Activated naive CD4-positive, alpha-beta T cell treated with anti-CD3 and anti-CD28 coated beads, Interleukin-2, amount 50 U/mL, for 24 hours (primary cell): ENCODE results near the gene PCDH12.
A peak's percentile ranks its signal among the peaks of the same experiment; 100 is the strongest.

Source experiments
- H3K27ac Mint-ChIP-seq: one replicate; pipeline ENCODE4 v1.8.0; 2021; ENCODE audit warnings: mild to moderate bottlenecking, mixed read lengths
- H3K27me3 Mint-ChIP-seq: one replicate; pipeline ENCODE4 v1.8.0; 2021; ENCODE audit warnings: mixed read lengths
- H3K36me3 Mint-ChIP-seq: one replicate; pipeline ENCODE4 v1.8.0; 2021; ENCODE audit warnings: mixed read lengths
- H3K4me1 Mint-ChIP-seq: one replicate; pipeline ENCODE4 v1.8.0; 2021; ENCODE audit warnings: mixed read lengths
- H3K4me3 Mint-ChIP-seq: one replicate; pipeline ENCODE4 v1.8.0; 2021; ENCODE audit warnings: mild to moderate bottlenecking, mixed read lengths
- H3K9me3 Mint-ChIP-seq: one replicate; pipeline ENCODE4 v1.8.0; 2021; ENCODE audit warnings: mixed read lengths

The PCDH12 gene

GRCh38 chr5:141973871-141974595, 16.0 kb upstream of the PCDH12 start:
- H3K36me3 Mint-ChIP-seq = peaks cover 13% of the 10 kb centered on the region
- peak overlapping the region; percentile 67 for H3K4me3 Mint-ChIP-seq
- H3K9me3 Mint-ChIP-seq = no peaks in the 10 kb centered on the region
- H3K27ac Mint-ChIP-seq = peak overlapping the region; percentile 89
- no peaks in the 10 kb centered on the region for H3K27me3 Mint-ChIP-seq
- peaks cover 56% of the 10 kb centered on the region for H3K4me1 Mint-ChIP-seq

- Mint-ChIP-seq H3K27me3 (no peaks in the 10 kb centered on the region), H3K4me3 (peak overlapping the region; percentile 98), H3K36me3 (peaks cover 8% of the 10 kb centered on the region), H3K27ac (peak overlapping the region; percentile 98), H3K4me1 (peaks cover 49% of the 10 kb centered on the region), H3K9me3 (no peaks in the 10 kb centered on the region)
These were observed 12.1 kb upstream of the PCDH12 start for GRCh38 chr5:141969783-141970771.

GRCh38 chr5:141968914-141969608, 11.1 kb upstream of the PCDH12 start, which contains the start of gene RNF14:
TSS of gene RNF14 (plus strand) at chr5:141969105. CDS start at chr5:141973589, 4,484 bp downstream.
- H3K9me3 Mint-ChIP-seq = no peaks in the 10 kb centered on the region
- peak within 1 kb of the TSS; percentile 98 for H3K27ac Mint-ChIP-seq
- no peaks in the 10 kb centered on the region for H3K27me3 Mint-ChIP-seq
- H3K4me3 Mint-ChIP-seq = peak within 1 kb of the TSS; percentile 98
- H3K36me3 Mint-ChIP-seq = peaks cover 3% of the 10 kb centered on the region
- H3K4me1 Mint-ChIP-seq = peaks cover 39% of the 10 kb centered on the region

- Mint-ChIP-seq H3K4me3 (no peak overlapping the region), H3K27ac (no peak overlapping the region)
These were observed 8.9 kb upstream of the PCDH12 start for GRCh38 chr5:141966963-141967333.

GRCh38 chr5:141966275-141966962, 8.4 kb upstream of the PCDH12 start:
- no peaks in the 10 kb centered on the region for H3K36me3 Mint-ChIP-seq
- H3K27me3 Mint-ChIP-seq = no peaks in the 10 kb centered on the region
- no peak overlapping the region for H3K4me3 Mint-ChIP-seq
- no peak overlapping the region for H3K27ac Mint-ChIP-seq
- H3K4me1 Mint-ChIP-seq = peaks cover 24% of the 10 kb centered on the region
- H3K9me3 Mint-ChIP-seq = no peaks in the 10 kb centered on the region

More at GRCh38 chr5:141966963-141967333, 8.9 kb upstream of the PCDH12 start:
- Mint-ChIP-seq H3K27me3 (no peaks in the 10 kb centered on the region), H3K9me3 (no peaks in the 10 kb centered on the region), H3K36me3 (no peaks in the 10 kb centered on the region), H3K4me1 (peaks cover 27% of the 10 kb centered on the region)

- no peaks in the 10 kb centered on the region for H3K27me3 Mint-ChIP-seq
- H3K27ac Mint-ChIP-seq = no peak overlapping the region
- peaks cover 27% of the 10 kb centered on the region for H3K4me1 Mint-ChIP-seq
- H3K4me3 Mint-ChIP-seq = no peak overlapping the region
- H3K9me3 Mint-ChIP-seq = no peaks in the 10 kb centered on the region
- no peaks in the 10 kb centered on the region for H3K36me3 Mint-ChIP-seq
These were observed 7.1 kb upstream of the PCDH12 start for GRCh38 chr5:141965071-141965470.

- Mint-ChIP-seq H3K4me1 (peaks cover 32% of the 10 kb centered on the region), H3K4me3 (no peak overlapping the region), H3K27me3 (no peaks in the 10 kb centered on the region), H3K9me3 (no peaks in the 10 kb centered on the region), H3K27ac (no peak overlapping the region), H3K36me3 (no peaks in the 10 kb centered on the region)
These were observed 5.7 kb upstream of the PCDH12 start for GRCh38 chr5:141963701-141964100.

GRCh38 chr5:141961466-141961865, 3.5 kb upstream of the PCDH12 start:
- Mint-ChIP-seq H3K9me3 (no peaks in the 10 kb centered on the region), H3K36me3 (no peaks in the 10 kb centered on the region), H3K4me3 (no peak overlapping the region), H3K27me3 (no peaks in the 10 kb centered on the region), H3K4me1 (peaks cover 40% of the 10 kb centered on the region), H3K27ac (peak overlapping the region; percentile 90)

- Mint-ChIP-seq H3K4me1 (peaks cover 40% of the 10 kb centered on the region), H3K36me3 (no peaks in the 10 kb centered on the region), H3K4me3 (peak overlapping the region; percentile 27), H3K27ac (peak overlapping the region; percentile 90), H3K27me3 (no peaks in the 10 kb centered on the region), H3K9me3 (no peaks in the 10 kb centered on the region)
These were observed 2.7 kb upstream of the PCDH12 start for GRCh38 chr5:141960449-141961323.

- Mint-ChIP-seq H3K4me3 (no peak overlapping the region), H3K4me1 (peaks cover 40% of the 10 kb centered on the region), H3K27ac (peak overlapping the region; percentile 15), H3K27me3 (no peaks in the 10 kb centered on the region), H3K9me3 (no peaks in the 10 kb centered on the region), H3K36me3 (no peaks in the 10 kb centered on the region)
These were observed 2.0 kb upstream of the PCDH12 start for GRCh38 chr5:141960018-141960417.

GRCh38 chr5:141958546-141959172, 657 bp upstream of the PCDH12 start:
- Mint-ChIP-seq H3K27me3 (no peaks in the 10 kb centered on the region), H3K36me3 (no peaks in the 10 kb centered on the region), H3K9me3 (no peaks in the 10 kb centered on the region), H3K27ac (peak overlapping the region; percentile 0), H3K4me3 (no peak overlapping the region), H3K4me1 (peaks cover 46% of the 10 kb centered on the region)

- H3K27ac Mint-ChIP-seq = no peak overlapping the region
- H3K4me3 Mint-ChIP-seq = peak overlapping the region; percentile 44
- no peaks in the 10 kb centered on the region for H3K36me3 Mint-ChIP-seq
- no peaks in the 10 kb centered on the region for H3K9me3 Mint-ChIP-seq
- no peaks in the 10 kb centered on the region for H3K27me3 Mint-ChIP-seq
- peaks cover 47% of the 10 kb centered on the region for H3K4me1 Mint-ChIP-seq
These were observed 520 bp downstream of the PCDH12 start for GRCh38 chr5:141957367-141957996.

GRCh38 chr5:141954194-141954593, 3.8 kb downstream of the PCDH12 start:
- Mint-ChIP-seq H3K36me3 (no peaks in the 10 kb centered on the region), H3K27me3 (no peaks in the 10 kb centered on the region), H3K4me3 (no peak overlapping the region), H3K27ac (no peak overlapping the region), H3K4me1 (peaks cover 38% of the 10 kb centered on the region), H3K9me3 (no peaks in the 10 kb centered on the region)
